ENCODE results near the gene EFNA2. TPM values are rescaled to one million over a fixed set of nuclear protein-coding genes. Genes with fewer than 3 reads are reported as not detected.

EFNA2 gene
- total RNA-seq, 2 donors from 2014 or later: not detected

GRCh38 chr19:1252221-1252820 is 33.4 kb upstream of the EFNA2 start:
- H3K9me3 ChIP-seq (ENCODE audit: control insufficient read depth, low read length, poor library complexity, severe bottlenecking): no peaks in the 10 kb centered on the region
- H3K27ac Mint-ChIP-seq: peak overlapping the region; percentile 93
- H3K36me3 Mint-ChIP-seq (ENCODE audit: low read depth): peaks cover 4% of the 10 kb centered on the region
- no peaks in the 10 kb centered on the region for H3K27me3 Mint-ChIP-seq
- H3K4me3 Mint-ChIP-seq: peak overlapping the region; percentile 92
- DNase-seq: peak in 1 of 3 donors; percentile 49
- no peak for ATAC-seq
- H3K4me1 Mint-ChIP-seq: peaks cover 9% of the 10 kb centered on the region

- no peaks in the 10 kb centered on the region for H3K9me3 ChIP-seq (ENCODE audit: control insufficient read depth, low read length, poor library complexity, severe bottlenecking)
- Mint-ChIP-seq H3K4me1 (peaks cover 16% of the 10 kb centered on the region), H3K27me3 (no peaks in the 10 kb centered on the region), H3K4me3 (peak overlapping the region; percentile 92), H3K36me3 (ENCODE audit: low read depth) (peaks cover 6% of the 10 kb centered on the region), H3K27ac (peak overlapping the region; percentile 93)
- ATAC-seq: peak; percentile 16
- peak; percentile 44 to 73 (median 60) for DNase-seq
These were observed 32.7 kb upstream of the EFNA2 start for GRCh38 chr19:1252821-1253513.

- Mint-ChIP-seq H3K27me3 (no peaks in the 10 kb centered on the region), H3K27ac (peak overlapping the region; percentile 84), H3K36me3 (ENCODE audit: low read depth) (peaks cover 6% of the 10 kb centered on the region), H3K4me1 (peaks cover 17% of the 10 kb centered on the region), H3K4me3 (peak overlapping the region; percentile 76)
- no peaks in the 10 kb centered on the region for H3K9me3 ChIP-seq (ENCODE audit: control insufficient read depth, low read length, poor library complexity, severe bottlenecking)
- no peak for DNase-seq
- no peak for ATAC-seq
These were observed 32.1 kb upstream of the EFNA2 start for GRCh38 chr19:1253514-1254080.

- ATAC-seq (no peak), DNase-seq (no peak)
- H3K27ac Mint-ChIP-seq: peak overlapping the region; percentile 84
- no peaks in the 10 kb centered on the region for H3K9me3 ChIP-seq (ENCODE audit: control insufficient read depth, low read length, poor library complexity, severe bottlenecking)
- peak overlapping the region; percentile 39 for H3K4me3 Mint-ChIP-seq
- H3K27me3 Mint-ChIP-seq: no peaks in the 10 kb centered on the region
- peaks cover 6% of the 10 kb centered on the region for H3K36me3 Mint-ChIP-seq (ENCODE audit: low read depth)
- H3K4me1 Mint-ChIP-seq: peaks cover 21% of the 10 kb centered on the region
These were observed 31.6 kb upstream of the EFNA2 start for GRCh38 chr19:1254081-1254527.

GRCh38 chr19:1254530-1255185 is 31.0 kb upstream of the EFNA2 start:
- DNase-seq (no peak), ATAC-seq (no peak)
- Mint-ChIP-seq H3K27me3 (no peaks in the 10 kb centered on the region), H3K36me3 (ENCODE audit: low read depth) (peaks cover 5% of the 10 kb centered on the region), H3K4me1 (peaks cover 26% of the 10 kb centered on the region), H3K27ac (peak overlapping the region; percentile 79), H3K4me3 (peak overlapping the region; percentile 53)
- H3K9me3 ChIP-seq (ENCODE audit: control insufficient read depth, low read length, poor library complexity, severe bottlenecking): no peaks in the 10 kb centered on the region

- peaks cover 4% of the 10 kb centered on the region for H3K36me3 Mint-ChIP-seq (ENCODE audit: low read depth)
These were observed 30.2 kb upstream of the EFNA2 start for GRCh38 chr19:1255186-1256161.

GRCh38 chr19:1256646-1257474 is 28.8 kb upstream of the EFNA2 start:
- Mint-ChIP-seq H3K27ac (peak overlapping the region; percentile 96), H3K36me3 (ENCODE audit: low read depth) (peaks cover 2% of the 10 kb centered on the region), H3K4me1 (peaks cover 34% of the 10 kb centered on the region), H3K27me3 (no peaks in the 10 kb centered on the region), H3K4me3 (peak overlapping the region; percentile 94)
- H3K9me3 ChIP-seq (ENCODE audit: control insufficient read depth, low read length, poor library complexity, severe bottlenecking): no peaks in the 10 kb centered on the region
- ATAC-seq (no peak), DNase-seq (no peak)

More at GRCh38 chr19:1255186-1256161, 30.2 kb upstream of the EFNA2 start:
- peaks cover 31% of the 10 kb centered on the region for H3K4me1 Mint-ChIP-seq
- H3K27me3 Mint-ChIP-seq: no peaks in the 10 kb centered on the region
- DNase-seq: no peak
- peak overlapping the region; percentile 53 for H3K4me3 Mint-ChIP-seq
- H3K27ac Mint-ChIP-seq: peak overlapping the region; percentile 96
- H3K9me3 ChIP-seq (ENCODE audit: control insufficient read depth, low read length, poor library complexity, severe bottlenecking): no peaks in the 10 kb centered on the region
- no peak for ATAC-seq

- DNase-seq (no peak), ATAC-seq (no peak)
- H3K27ac Mint-ChIP-seq: peak overlapping the region; percentile 96
- peaks cover 2% of the 10 kb centered on the region for H3K36me3 Mint-ChIP-seq (ENCODE audit: low read depth)
- no peaks in the 10 kb centered on the region for H3K9me3 ChIP-seq (ENCODE audit: control insufficient read depth, low read length, poor library complexity, severe bottlenecking)
- H3K4me3 Mint-ChIP-seq: peak overlapping the region; percentile 94
- peaks cover 36% of the 10 kb centered on the region for H3K4me1 Mint-ChIP-seq
- H3K27me3 Mint-ChIP-seq: no peaks in the 10 kb centered on the region
These were observed 28.1 kb upstream of the EFNA2 start for GRCh38 chr19:1257475-1258162.

- peaks cover 37% of the 10 kb centered on the region for H3K4me1 Mint-ChIP-seq
- ATAC-seq (no peak), DNase-seq (no peak)
These were observed 27.5 kb upstream of the EFNA2 start for GRCh38 chr19:1258163-1258492.

GRCh38 chr19:1258707-1259205 is 26.9 kb upstream of the EFNA2 start:
- no peaks in the 10 kb centered on the region for H3K9me3 ChIP-seq (ENCODE audit: control insufficient read depth, low read length, poor library complexity, severe bottlenecking)
- Mint-ChIP-seq H3K27ac (peak overlapping the region; percentile 96), H3K36me3 (ENCODE audit: low read depth) (peaks cover 2% of the 10 kb centered on the region), H3K4me3 (peak overlapping the region; percentile 94), H3K27me3 (no peaks in the 10 kb centered on the region), H3K4me1 (peaks cover 37% of the 10 kb centered on the region)
- DNase-seq (no peak), ATAC-seq (no peak)

More at GRCh38 chr19:1258163-1258492, 27.5 kb upstream of the EFNA2 start:
- no peaks in the 10 kb centered on the region for H3K9me3 ChIP-seq (ENCODE audit: control insufficient read depth, low read length, poor library complexity, severe bottlenecking)
- no peaks in the 10 kb centered on the region for H3K27me3 Mint-ChIP-seq
- H3K36me3 Mint-ChIP-seq (ENCODE audit: low read depth): peaks cover 2% of the 10 kb centered on the region
- peak overlapping the region; percentile 94 for H3K4me3 Mint-ChIP-seq
- peak overlapping the region; percentile 96 for H3K27ac Mint-ChIP-seq

- Mint-ChIP-seq H3K4me1 (peaks cover 37% of the 10 kb centered on the region), H3K27ac (peak overlapping the region; percentile 96), H3K36me3 (ENCODE audit: low read depth) (peaks cover 2% of the 10 kb centered on the region), H3K4me3 (peak overlapping the region; percentile 94), H3K27me3 (no peaks in the 10 kb centered on the region)
- DNase-seq: peak; percentile 42 to 58 (median 56)
- ATAC-seq: peak; percentile 35
- no peaks in the 10 kb centered on the region for H3K9me3 ChIP-seq (ENCODE audit: control insufficient read depth, low read length, poor library complexity, severe bottlenecking)
These were observed 26.3 kb upstream of the EFNA2 start for GRCh38 chr19:1259206-1259875.
